K562 (cell line): ENCODE results near the gene GDAP2. TPM values are rescaled to one million over a fixed set of nuclear protein-coding genes. Genes with fewer than 3 reads are reported as not detected.
A peak's percentile ranks its signal among the peaks of the same experiment; 100 is the strongest.

ENCODE experiments used
- ATF7 ChIP-seq: fragments of 450-650 bp; IDR thresholded peaks from 2 replicates; pipeline ENCODE4 v1.7.1; 2014; ENCODE audit warnings: mild to moderate bottlenecking, moderate library complexity
- ERF ChIP-seq: fragments of 450-650 bp; formaldehyde crosslinking; IDR thresholded peaks from 2 replicates; pipeline ENCODE4 v1.4.0; 2020; ENCODE audit warnings: mild to moderate bottlenecking, mixed read lengths
- HIVEP1 ChIP-seq: fragments of 250-450 bp; sonication (Bioruptor Pico); IDR thresholded peaks from 2 replicates; pipeline ENCODE4 v1.4.0; 2020; ENCODE audit warnings: mild to moderate bottlenecking
- ILK ChIP-seq: fragments of 450-650 bp; IDR thresholded peaks from 2 replicates; pipeline ENCODE4 v1.6.1; 2016; ENCODE audit warnings: missing genetic modification characterization, low read depth, mild to moderate bottlenecking, missing compliant biosample characterization, moderate library complexity, borderline replicate concordance
- JUND ChIP-seq, 2 experiments: IDR thresholded peaks; 2 replicates in 1 of 2; 3 replicates in 1 of 2; pipeline ENCODE4 v1.6.1; 2011; ENCODE audit warnings: borderline replicate concordance in 2 of 2, low read depth in 2 of 2, low read length in 2 of 2, improper control_type of control experiment in 1 of 2, missing biosample characterization in 1 of 2, missing genetic modification characterization in 1 of 2, missing genetic modification reagents in 1 of 2
- KDM1A ChIP-seq, 2 experiments: fragments of 450-650 bp; IDR thresholded peaks; 2 replicates each; pipeline ENCODE4 v1.6.1; 2016; ENCODE audit warnings: mild to moderate bottlenecking in 2 of 2
- MIER1 ChIP-seq: fragments of 450-650 bp; IDR thresholded peaks from 2 replicates; pipeline ENCODE4 v1.6.1; 2016; ENCODE audit warnings: antibody characterized with exemption, mild to moderate bottlenecking, low read depth
- MYBL2 ChIP-seq, 2 experiments: fragments of 450-650 bp in 1 of 2; sonication (generic) in 1 of 2; formaldehyde crosslinking in 1 of 2; IDR thresholded peaks; 2 replicates each; pipeline versions ENCODE4 v1.6.1 to v1.8.1; 2017 to 2022; ENCODE audit warnings: borderline replicate concordance in 1 of 2, inconsistent platforms in 1 of 2, low read depth in 1 of 2, mild to moderate bottlenecking in 1 of 2, missing genetic modification reagents in 1 of 2, moderate library complexity in 1 of 2
- SLC30A9 ChIP-seq: fragments of 250-450 bp; sonication (Bioruptor Pico); IDR thresholded peaks from 2 replicates; pipeline ENCODE4 v1.8.0; 2022; ENCODE audit warnings: mild to moderate bottlenecking, moderate library complexity
- TBL1XR1 ChIP-seq, 2 experiments: IDR thresholded peaks; 2 replicates each; pipeline ENCODE4 v1.6.1; 2012; ENCODE audit warnings: improper control_type of control experiment in 2 of 2, low read length in 2 of 2, mild to moderate bottlenecking in 1 of 2
- TCFL5 ChIP-seq: fragments of 250-450 bp; sonication (Bioruptor Pico); conservative IDR thresholded peaks from 2 replicates; pipeline ENCODE4 v1.6.1; 2021; ENCODE audit warnings: mild to moderate bottlenecking, moderate library complexity, matching md5 sums
- ZEB2 ChIP-seq: fragments of 450-650 bp; IDR thresholded peaks from 2 replicates; pipeline ENCODE4 v1.6.1; 2016
- ZNF165 ChIP-seq: fragments of 250-450 bp; sonication (Bioruptor Pico); IDR thresholded peaks from 2 replicates; pipeline ENCODE4 v1.4.0; 2020; ENCODE audit warnings: borderline replicate concordance
- ZNF431 ChIP-seq: sonication (generic); formaldehyde crosslinking; IDR thresholded peaks from 2 replicates; pipeline ENCODE4 v1.8.0; 2022; ENCODE audit warnings: mild to moderate bottlenecking, missing genetic modification reagents
- ZSCAN32 ChIP-seq: fragments of 450-650 bp; formaldehyde crosslinking; IDR thresholded peaks from 2 replicates; pipeline ENCODE4 v1.4.0; 2020; ENCODE audit warnings: mild to moderate bottlenecking, moderate library complexity
- polyA plus RNA-seq, 8 experiments: library from polyadenylated mRNA; depleted of rRNA in 4 of 8; stranded (reverse) in 5 of 8; unstranded in 3 of 8; fragments of >200 nt; fragmentation: Nextera tagmentation in 2 of 8; fragmentation: Illumina TruSeq in 1 of 8; extraction: Ambion mirVana in 2 of 8; extraction: Trizol in 1 of 8; gene quantifications; 2 replicates each; pipeline versions ENCODE4 v1.2.1 to v1.2.3, GENCODE V29; 2011 to 2014; ENCODE audit warnings: inconsistent platforms in 1 of 8, missing spikeins in 1 of 8
- total RNA-seq, 7 experiments: library from RNA; depleted of rRNA in 6 of 7; stranded (reverse); fragments of >200 nt in 6 of 7; fragmentation: Illumina TruSeq in 2 of 7; extraction: Trizol in 2 of 7; gene quantifications; 2 replicates each; pipeline versions ENCODE4 v1.2.1 to v1.2.3, GENCODE V29; 2011 to 2021; ENCODE audit warnings: low replicate concordance in 1 of 7
- TF ChIP-seq, protein P1 (sequence below): IDR thresholded peaks from 2 replicates; pipeline ENCODE4 v1.6.1; 2012; ENCODE audit warnings: low read depth, low read length, improper control_type of control experiment, borderline replicate concordance
- TF ChIP-seq, protein P2 (sequence below): fragments of 450-650 bp; formaldehyde crosslinking; IDR thresholded peaks from 2 replicates; pipeline ENCODE4 v1.4.0; 2020; ENCODE audit warnings: mild to moderate bottlenecking
- TF ChIP-seq, protein P3 (sequence below): IDR thresholded peaks from 2 replicates; pipeline ENCODE4 v1.6.1; 2011; ENCODE audit not compliant: insufficient read length; ENCODE audit errors: extremely low read depth
- TF ChIP-seq, protein P4 (sequence below): fragments of 450-650 bp; formaldehyde crosslinking; conservative IDR thresholded peaks from 2 replicates; pipeline ENCODE4 v1.4.0; 2022; ENCODE audit warnings: mild to moderate bottlenecking, missing genetic modification characterization
- TF ChIP-seq, protein P5 (sequence below): fragments of 450-650 bp; formaldehyde crosslinking; IDR thresholded peaks from 2 replicates; pipeline ENCODE4 v1.4.0; 2020; ENCODE audit warnings: mild to moderate bottlenecking, moderate library complexity

The GDAP2 gene
- total and polyA plus RNA-seq, 9 of the 15 experiments (the other 6 are each of a cell fraction or from before 2014, with no cell fraction given): 4.1 to 23.1 (median 13.2) TPM

DNA sequence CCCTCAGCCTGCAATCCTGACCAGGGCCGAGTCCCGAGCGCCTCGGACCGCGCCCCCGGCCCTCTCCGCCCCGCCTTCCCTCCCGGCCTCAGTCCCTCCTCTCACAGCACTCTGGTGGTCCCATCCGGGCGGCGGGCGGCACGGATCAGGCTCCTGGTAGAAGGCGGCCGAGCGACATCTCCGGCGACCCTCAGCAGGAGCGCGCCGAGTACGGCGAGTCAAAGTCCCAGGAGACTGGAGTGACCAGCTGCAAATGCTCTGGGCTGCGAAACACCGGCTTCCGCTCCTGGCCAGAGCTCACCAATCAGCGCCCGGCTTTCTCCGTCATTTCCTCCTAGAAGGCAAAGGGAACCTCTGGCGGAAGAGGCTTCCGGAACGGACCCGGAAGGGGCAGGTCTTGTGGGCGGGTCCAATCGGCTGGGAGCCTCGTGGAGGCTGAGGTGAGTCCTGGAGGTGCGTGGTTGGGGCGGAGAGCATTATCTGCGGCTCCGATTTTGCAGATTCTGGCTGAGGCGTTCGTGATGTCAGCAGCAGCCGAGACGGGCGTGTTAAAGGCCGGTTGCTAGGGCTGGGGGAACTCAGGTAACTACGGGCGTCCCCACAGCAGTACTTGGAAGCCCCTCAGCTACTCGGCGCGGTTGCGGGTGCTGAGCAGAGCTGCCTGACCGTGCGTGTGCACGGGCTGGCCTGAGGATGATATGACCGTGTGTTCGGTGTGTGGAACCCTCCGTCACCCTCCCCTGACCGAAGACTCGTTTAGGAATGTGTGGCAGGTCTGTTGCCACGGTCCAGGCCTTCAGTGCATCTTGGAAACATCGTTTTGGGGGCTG, at the start of gene GDAP2, which contains the start of gene WDR3 (continued):
- TF ChIP-seq JUND (IDR thresholded peaks at IDR 0.05; ENCODE audit: borderline replicate concordance, low read depth, low read length) (peak; percentile 47), JUND (tag; IDR thresholded peaks at IDR 0.05; ENCODE audit: borderline replicate concordance, low read depth, low read length) (peak; percentile 22; the same call in 1 of the 3 replicates), ILK (tag) (no peak), MIER1 (no peak), KDM1A (IDR thresholded peaks at IDR 0.05) (no peak), ZNF165 (CRISPR knock-in tag) (no peak), ZSCAN32 (no peak), SLC30A9 (CRISPR knock-in tag) (no peak), TCFL5 (CRISPR knock-in tag) (no peak), TBL1XR1 (IDR thresholded peaks at IDR 0.05; ENCODE audit: low read length in 2 of 2) (0 out of 4 replicates have a peak, but pooled peaks of 1 of the 2 experiments have one; percentile 47), ZEB2 (no peak), ATF7 (peak; percentile 82; the same call in 1 of the 2 replicates), ZNF431 (CRISPR knock-in tag) (0 out of 2 replicates have a peak, but pooled peaks have one; percentile 10), MYBL2 (IDR thresholded peaks at IDR 0.05; ENCODE audit: low read depth) (no peak), MYBL2 (CRISPR knock-in tag; IDR thresholded peaks at IDR 0.05; ENCODE audit: borderline replicate concordance) (no peak), HIVEP1 (no peak), ERF (CRISPR knock-in tag) (no peak)
- TF ChIP-seq, protein P1, sequence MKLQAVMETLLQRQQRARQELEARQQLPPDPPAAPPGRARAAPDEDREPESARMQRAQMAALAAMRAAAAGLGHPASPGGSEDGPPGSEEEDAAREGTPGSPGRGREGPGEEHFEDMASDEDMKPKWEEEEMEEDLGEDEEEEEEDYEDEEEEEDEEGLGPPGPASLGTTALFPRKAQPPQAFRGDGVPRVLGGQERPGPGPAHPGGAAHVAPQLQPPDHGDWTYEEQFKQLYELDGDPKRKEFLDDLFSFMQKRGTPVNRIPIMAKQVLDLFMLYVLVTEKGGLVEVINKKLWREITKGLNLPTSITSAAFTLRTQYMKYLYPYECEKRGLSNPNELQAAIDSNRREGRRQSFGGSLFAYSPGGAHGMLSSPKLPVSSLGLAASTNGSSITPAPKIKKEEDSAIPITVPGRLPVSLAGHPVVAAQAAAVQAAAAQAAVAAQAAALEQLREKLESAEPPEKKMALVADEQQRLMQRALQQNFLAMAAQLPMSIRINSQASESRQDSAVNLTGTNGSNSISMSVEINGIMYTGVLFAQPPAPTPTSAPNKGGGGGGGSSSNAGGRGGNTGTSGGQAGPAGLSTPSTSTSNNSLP: no peak
- TF ChIP-seq, protein P2, sequence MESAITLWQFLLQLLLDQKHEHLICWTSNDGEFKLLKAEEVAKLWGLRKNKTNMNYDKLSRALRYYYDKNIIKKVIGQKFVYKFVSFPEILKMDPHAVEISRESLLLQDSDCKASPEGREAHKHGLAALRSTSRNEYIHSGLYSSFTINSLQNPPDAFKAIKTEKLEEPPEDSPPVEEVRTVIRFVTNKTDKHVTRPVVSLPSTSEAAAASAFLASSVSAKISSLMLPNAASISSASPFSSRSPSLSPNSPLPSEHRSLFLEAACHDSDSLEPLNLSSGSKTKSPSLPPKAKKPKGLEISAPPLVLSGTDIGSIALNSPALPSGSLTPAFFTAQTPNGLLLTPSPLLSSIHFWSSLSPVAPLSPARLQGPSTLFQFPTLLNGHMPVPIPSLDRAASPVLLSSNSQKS (CRISPR knock-in tag): no peak
- TF ChIP-seq, protein P3, sequence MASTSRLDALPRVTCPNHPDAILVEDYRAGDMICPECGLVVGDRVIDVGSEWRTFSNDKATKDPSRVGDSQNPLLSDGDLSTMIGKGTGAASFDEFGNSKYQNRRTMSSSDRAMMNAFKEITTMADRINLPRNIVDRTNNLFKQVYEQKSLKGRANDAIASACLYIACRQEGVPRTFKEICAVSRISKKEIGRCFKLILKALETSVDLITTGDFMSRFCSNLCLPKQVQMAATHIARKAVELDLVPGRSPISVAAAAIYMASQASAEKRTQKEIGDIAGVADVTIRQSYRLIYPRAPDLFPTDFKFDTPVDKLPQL: no peak
- TF ChIP-seq, protein P4, sequence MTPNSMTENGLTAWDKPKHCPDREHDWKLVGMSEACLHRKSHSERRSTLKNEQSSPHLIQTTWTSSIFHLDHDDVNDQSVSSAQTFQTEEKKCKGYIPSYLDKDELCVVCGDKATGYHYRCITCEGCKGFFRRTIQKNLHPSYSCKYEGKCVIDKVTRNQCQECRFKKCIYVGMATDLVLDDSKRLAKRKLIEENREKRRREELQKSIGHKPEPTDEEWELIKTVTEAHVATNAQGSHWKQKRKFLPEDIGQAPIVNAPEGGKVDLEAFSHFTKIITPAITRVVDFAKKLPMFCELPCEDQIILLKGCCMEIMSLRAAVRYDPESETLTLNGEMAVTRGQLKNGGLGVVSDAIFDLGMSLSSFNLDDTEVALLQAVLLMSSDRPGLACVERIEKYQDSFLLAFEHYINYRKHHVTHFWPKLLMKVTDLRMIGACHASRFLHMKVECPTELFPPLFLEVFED (CRISPR knock-in tag): no peak
- TF ChIP-seq, protein P5, sequence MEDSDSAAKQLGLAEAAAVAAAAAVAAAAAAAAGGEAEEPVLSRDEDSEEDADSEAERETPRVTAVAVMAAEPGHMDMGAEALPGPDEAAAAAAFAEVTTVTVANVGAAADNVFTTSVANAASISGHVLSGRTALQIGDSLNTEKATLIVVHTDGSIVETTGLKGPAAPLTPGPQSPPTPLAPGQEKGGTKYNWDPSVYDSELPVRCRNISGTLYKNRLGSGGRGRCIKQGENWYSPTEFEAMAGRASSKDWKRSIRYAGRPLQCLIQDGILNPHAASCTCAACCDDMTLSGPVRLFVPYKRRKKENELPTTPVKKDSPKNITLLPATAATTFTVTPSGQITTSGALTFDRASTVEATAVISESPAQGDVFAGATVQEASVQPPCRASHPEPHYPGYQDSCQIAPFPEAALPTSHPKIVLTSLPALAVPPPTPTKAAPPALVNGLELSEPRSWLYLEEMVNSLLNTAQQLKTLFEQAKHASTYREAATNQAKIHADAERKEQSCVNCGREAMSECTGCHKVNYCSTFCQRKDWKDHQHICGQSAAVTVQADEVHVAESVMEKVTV: no peak
